Omental fat pad (tissue), 4 donors: Measurements from ENCODE around the gene PRUNE1. TPM values are rescaled to one million over a fixed set of nuclear protein-coding genes. Genes with fewer than 3 reads are reported as not detected.

ENCODE experiments used
- ATAC-seq: fragments of 150-250 bp; one replicate; pipeline ENCODE4 v1.9.1; 2016; ENCODE audit warnings: mild to moderate bottlenecking, moderate library complexity; ENCODE audit not compliant: low FRiP score
- DNase-seq: peaks from one replicate; pipeline ENCODE4 v3.0.0-alpha.2; 2019; ENCODE audit warnings: low spot score
- CTCF ChIP-seq, 3 donors: fragments of 450-650 bp; IDR thresholded peaks; one replicate each; pipeline ENCODE4 v1.5.1; 2016 to 2017; ENCODE audit warnings: antibody characterized with exemption in 3 of 3, mild to moderate bottlenecking in 3 of 3, moderate library complexity in 2 of 3
- total RNA-seq, 4 donors: library from RNA; depleted of rRNA; stranded (reverse); fragments of >200 nt; gene quantifications; one replicate each; pipeline ENCODE4 v1.1.0, GENCODE V29; 2016

The PRUNE1 gene
- total RNA-seq, 4 donors from 2014 or later: 6.2 to 20.6 (median 16.2) TPM

- no peak for TF ChIP-seq CTCF (IDR thresholded peaks at IDR 0.05)
- ATAC-seq: peak; percentile 40
- DNase-seq: no peak
Measured at GRCh38 chr1:151060007-151060656, 51.9 kb downstream of the PRUNE1 start, which contains the start of gene MLLT11. Gene MLLT11 (plus strand): TSS chr1:151060397. CDS start chr1:151067225, 6,828 bp downstream.

GRCh38 chr1:151060657-151061421 is 52.6 kb downstream of the PRUNE1 start:
- TF ChIP-seq CTCF (IDR thresholded peaks at IDR 0.05): no peak
- ATAC-seq: no peak
- no peak for DNase-seq

GRCh38 chr1:151061704-151062103 is 53.5 kb downstream of the PRUNE1 start:
- ATAC-seq: no peak
- DNase-seq: no peak
- no peak for TF ChIP-seq CTCF (IDR thresholded peaks at IDR 0.05)

- DNase-seq (no peak), ATAC-seq (peak; percentile 62)
- TF ChIP-seq CTCF (IDR thresholded peaks at IDR 0.05): no peak
Measured at GRCh38 chr1:151062741-151063371, 54.6 kb downstream of the PRUNE1 start.

- DNase-seq: no peak
- TF ChIP-seq CTCF (IDR thresholded peaks at IDR 0.05): no peak
Measured at GRCh38 chr1:151065089-151065645, 56.9 kb downstream of the PRUNE1 start.

GRCh38 chr1:151067185-151067584 is 58.9 kb downstream of the PRUNE1 start:
- DNase-seq (no peak), ATAC-seq (no peak)
- no peak for TF ChIP-seq CTCF (IDR thresholded peaks at IDR 0.05)

More at GRCh38 chr1:151065089-151065645, 56.9 kb downstream of the PRUNE1 start:
- no peak for ATAC-seq
